TTC549 (cell line): ENCODE measurements around the gene EIF3K.
A peak's percentile ranks its signal among the peaks of the same experiment; 100 is the strongest.
"Not testable (repeated sequence)": the region's sequence is repeated elsewhere in the genome, so short reads cannot be mapped to it uniquely, and the experiment has no call there.

Source experiments
- FAIRE-seq: peaks from 2 replicates; lab custom pipeline; 2012; peaks lifted over from hg19 to GRCh38; lab: Jason Lieb, UNC

The EIF3K gene

GRCh38 chr19:38618590-38619360 is at the start of gene EIF3K:
TSS of gene EIF3K (plus strand) at chr19:38619188. CDS start at chr19:38619269, 81 bp downstream.
- FAIRE-seq = peak; percentile 90

GRCh38 chr19:38569368-38569983 is 49.5 kb upstream of the EIF3K start:
- FAIRE-seq = no peak

- FAIRE-seq = no peak
Measured at GRCh38 chr19:38571682-38572081, 47.3 kb upstream of the EIF3K start.

- FAIRE-seq = no peak
Measured at GRCh38 chr19:38577826-38578225, 41.2 kb upstream of the EIF3K start.

- FAIRE-seq = not testable (repeated sequence)
Measured at GRCh38 chr19:38579304-38579703, 39.7 kb upstream of the EIF3K start.

- FAIRE-seq = no peak
Measured at GRCh38 chr19:38580080-38580479, 38.9 kb upstream of the EIF3K start.

GRCh38 chr19:38583219-38583984 is 35.6 kb upstream of the EIF3K start:
- FAIRE-seq = no peak

- no peak for FAIRE-seq
Measured at GRCh38 chr19:38583985-38584305, 35.0 kb upstream of the EIF3K start.

GRCh38 chr19:38587562-38587961 is 31.4 kb upstream of the EIF3K start:
- no peak for FAIRE-seq

- no peak for FAIRE-seq
Measured at GRCh38 chr19:38588041-38588440, 30.9 kb upstream of the EIF3K start.

- FAIRE-seq = no peak
Measured at GRCh38 chr19:38592940-38593339, 26.0 kb upstream of the EIF3K start.

GRCh38 chr19:38596057-38596981 is 22.7 kb upstream of the EIF3K start:
- no peak for FAIRE-seq

- FAIRE-seq = no peak
Measured at GRCh38 chr19:38597075-38597474, 21.9 kb upstream of the EIF3K start.

- FAIRE-seq = no peak
Measured at GRCh38 chr19:38599722-38600121, 19.3 kb upstream of the EIF3K start.

GRCh38 chr19:38602856-38603255 is 16.1 kb upstream of the EIF3K start:
- FAIRE-seq = peak; percentile 77

GRCh38 chr19:38606131-38606530 is 12.9 kb upstream of the EIF3K start:
- no peak for FAIRE-seq

GRCh38 chr19:38614289-38614688 is 4.7 kb upstream of the EIF3K start:
- FAIRE-seq = no peak

- no peak for FAIRE-seq
Measured at GRCh38 chr19:38615007-38615581, 3.9 kb upstream of the EIF3K start.

- no peak for FAIRE-seq
Measured at GRCh38 chr19:38616265-38616664, 2.7 kb upstream of the EIF3K start.

GRCh38 chr19:38617283-38617763 is 1.7 kb upstream of the EIF3K start:
- FAIRE-seq = no peak

GRCh38 chr19:38617764-38618589 is 1.0 kb upstream of the EIF3K start, which contains the start of gene MAP4K1:
TSS of gene MAP4K1 (minus strand) at chr19:38617953. CDS start at chr19:38617895, 58 bp downstream.
- FAIRE-seq = no peak
